HepG2 (cell line): ENCODE measurements around the gene USF1. TPM values are rescaled to one million over a fixed set of nuclear protein-coding genes. Genes with fewer than 3 reads are reported as not detected.
A peak's percentile ranks its signal among the peaks of the same experiment; 100 is the strongest.

Experiments
- BCLAF1 ChIP-seq: fragments of 450-650 bp; IDR thresholded peaks from 2 replicates; pipeline ENCODE4 v1.6.1; 2017; ENCODE audit warnings: mild to moderate bottlenecking
- GPN1 ChIP-seq: sonication (generic); formaldehyde crosslinking; IDR thresholded peaks from 2 replicates; pipeline ENCODE4 v1.5.1; 2020; ENCODE audit warnings: missing genetic modification reagents, borderline replicate concordance
- JUND ChIP-seq: sonication (generic); formaldehyde crosslinking; IDR thresholded peaks from 2 replicates; pipeline ENCODE4 v1.8.0; 2022; ENCODE audit warnings: mild to moderate bottlenecking, missing genetic modification reagents
- KDM2A ChIP-seq: sonication (generic); formaldehyde crosslinking; IDR thresholded peaks from 2 replicates; pipeline ENCODE4 v1.4.0; 2020; ENCODE audit warnings: low read depth, missing genetic modification reagents, borderline replicate concordance
- LCORL ChIP-seq, 2 experiments: fragments of 450-650 bp in 1 of 2; sonication (generic) in 1 of 2; formaldehyde crosslinking in 1 of 2; IDR thresholded peaks; 2 replicates each; pipeline versions ENCODE4 v1.5.0 to v1.6.1; 2017 to 2020; ENCODE audit warnings: antibody characterized with exemption in 1 of 2, missing genetic modification reagents in 1 of 2
- MIER2 ChIP-seq: IDR thresholded peaks from 2 replicates; pipeline ENCODE4 v1.6.1; 2016; ENCODE audit warnings: missing biosample characterization, missing genetic modification reagents
- SMC3 ChIP-seq: IDR thresholded peaks from 2 replicates; pipeline ENCODE4 v1.6.1; 2011; ENCODE audit warnings: low read length, improper control_type of control experiment
- SP1 ChIP-seq, 2 experiments: fragments of 450-650 bp in 1 of 2; sonication (generic) in 1 of 2; formaldehyde crosslinking in 1 of 2; IDR thresholded peaks; 2 replicates each; pipeline versions ENCODE4 v1.4.0 to v1.6.1; 2016 to 2020; ENCODE audit warnings: missing genetic modification reagents in 1 of 2
- TSC22D2 ChIP-seq: sonication (generic); formaldehyde crosslinking; IDR thresholded peaks from 2 replicates; pipeline ENCODE4 v1.5.1; 2020; ENCODE audit warnings: missing genetic modification reagents, mild to moderate bottlenecking, borderline replicate concordance
- ZBTB3 ChIP-seq: sonication (generic); formaldehyde crosslinking; IDR thresholded peaks from 2 replicates; pipeline ENCODE4 v1.4.0; 2020; ENCODE audit warnings: low read depth, mild to moderate bottlenecking, moderate library complexity, missing genetic modification reagents, borderline replicate concordance
- ZC3H13 ChIP-seq: sonication (generic); formaldehyde crosslinking; IDR thresholded peaks from 2 replicates; pipeline ENCODE4 v1.8.1; 2023; ENCODE audit warnings: mild to moderate bottlenecking, missing genetic modification reagents, moderate library complexity
- ZNF574 ChIP-seq: sonication (generic); formaldehyde crosslinking; IDR thresholded peaks from 2 replicates; pipeline ENCODE4 v1.4.0; 2020; ENCODE audit warnings: missing genetic modification reagents
- ZNF746 ChIP-seq: sonication (generic); formaldehyde crosslinking; IDR thresholded peaks from 2 replicates; pipeline ENCODE4 v1.8.0; 2022; ENCODE audit warnings: mild to moderate bottlenecking, missing genetic modification reagents
- ZNF749 ChIP-seq: sonication (generic); formaldehyde crosslinking; IDR thresholded peaks from 2 replicates; pipeline ENCODE4 v1.8.0; 2022; ENCODE audit warnings: mild to moderate bottlenecking, missing genetic modification reagents, moderate library complexity, borderline replicate concordance
- ZNF784 ChIP-seq: sonication (generic); formaldehyde crosslinking; IDR thresholded peaks from 2 replicates; pipeline ENCODE4 v1.5.1; 2020; ENCODE audit warnings: missing genetic modification reagents, mild to moderate bottlenecking, borderline replicate concordance
- ZSCAN29 ChIP-seq: sonication (generic); formaldehyde crosslinking; conservative IDR thresholded peaks from 2 replicates; pipeline ENCODE4 v1.4.0; 2020; ENCODE audit warnings: mild to moderate bottlenecking, missing genetic modification reagents
- polyA plus RNA-seq, 8 experiments: library from polyadenylated mRNA; depleted of rRNA in 3 of 8; stranded (reverse) in 7 of 8; unstranded in 1 of 8; fragments of >200 nt; fragmentation: Illumina TruSeq in 4 of 8; extraction: Trizol in 4 of 8; gene quantifications; 2 replicates each; pipeline versions ENCODE4 v1.2.1 to v1.2.3, GENCODE V29; 2011 to 2016; ENCODE audit warnings: low read depth in 4 of 8, missing spikeins in 1 of 8, mixed read lengths in 1 of 8; ENCODE audit not compliant: insufficient read depth in 1 of 8
- total RNA-seq, 5 experiments: library from RNA; depleted of rRNA; stranded (reverse); fragments of >200 nt; fragmentation: Illumina TruSeq; extraction: Trizol; gene quantifications; 2 replicates each; pipeline ENCODE4 v1.2.3, GENCODE V29; 2016; ENCODE audit warnings: low read depth in 1 of 5
- TF ChIP-seq, protein P1 (sequence below): sonication (generic); formaldehyde crosslinking; IDR thresholded peaks from 2 replicates; pipeline ENCODE4 v1.5.0; 2020; ENCODE audit warnings: mild to moderate bottlenecking, missing genetic modification reagents, borderline replicate concordance
- TF ChIP-seq, protein P2 (sequence below): sonication (generic); formaldehyde crosslinking; IDR thresholded peaks from 2 replicates; pipeline ENCODE4 v1.9.0; 2022; ENCODE audit warnings: missing genetic modification reagents, mild to moderate bottlenecking, borderline replicate concordance

Gene USF1
- total and polyA plus RNA-seq, 2 of the 13 experiments (the other 11 are each of a cell fraction or from before 2014, with no cell fraction given) = 26.9 to 39.4 TPM

DNA sequence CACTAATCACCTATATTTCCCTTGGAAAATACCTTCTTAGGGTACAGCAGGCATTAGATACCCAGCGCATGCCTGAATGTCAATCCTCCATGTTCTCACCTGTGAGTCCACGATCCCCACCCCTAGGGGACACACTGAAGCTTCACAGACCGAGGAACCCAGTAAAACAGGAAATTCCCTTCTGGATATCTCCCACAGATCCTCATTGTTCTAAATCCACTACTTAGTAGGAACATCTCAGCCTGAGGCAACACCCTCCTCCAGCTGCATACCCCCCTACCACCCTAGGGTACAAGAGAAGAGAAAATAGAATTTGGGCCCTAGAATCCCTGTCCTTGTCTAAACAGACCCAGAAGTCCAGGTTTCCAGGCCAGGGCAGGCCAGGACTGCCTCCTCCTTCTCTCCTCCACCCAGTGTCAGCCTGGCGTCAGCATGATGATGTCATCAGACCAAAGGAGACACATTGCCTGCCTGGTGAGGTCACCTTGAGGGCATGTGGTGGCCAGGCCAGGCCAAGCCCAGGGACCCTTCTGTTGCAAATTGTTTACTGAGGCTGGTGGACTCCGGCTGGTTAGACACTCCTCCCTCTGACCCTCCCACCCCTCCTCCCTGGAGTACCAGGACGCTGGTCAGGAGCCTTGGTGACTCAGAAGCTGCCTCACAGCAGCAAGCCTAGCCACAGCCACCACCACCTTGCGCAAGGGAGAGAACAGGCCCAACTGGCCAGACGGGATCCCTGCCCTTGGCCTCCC is 37.4 kb upstream of the USF1 start (continued):
- TF ChIP-seq LCORL (IDR thresholded peaks at IDR 0.05) (no peak), LCORL (CRISPR knock-in tag; IDR thresholded peaks at IDR 0.05) (peak; percentile 34; the same call in 1 of the 2 replicates), ZC3H13 (CRISPR knock-in tag) (no peak), TSC22D2 (CRISPR knock-in tag) (no peak), ZNF574 (CRISPR knock-in tag) (no peak), GPN1 (CRISPR knock-in tag) (no peak), ZBTB3 (CRISPR knock-in tag) (no peak), MIER2 (no peak), ZSCAN29 (no peak), ZNF746 (no peak; the same call in 1 of the 2 replicates), ZNF749 (CRISPR knock-in tag) (no peak), KDM2A (peak; percentile 19; the same call in 1 of the 2 replicates), SMC3 (no peak), JUND (CRISPR knock-in tag) (0 out of 2 replicates have a peak, but pooled peaks have one; percentile 16), SP1 (IDR thresholded peaks at IDR 0.05) (no peak), SP1 (CRISPR knock-in tag; IDR thresholded peaks at IDR 0.05) (no peak), ZNF784 (CRISPR knock-in tag) (no peak), BCLAF1 (no peak)
- TF ChIP-seq, protein P1, sequence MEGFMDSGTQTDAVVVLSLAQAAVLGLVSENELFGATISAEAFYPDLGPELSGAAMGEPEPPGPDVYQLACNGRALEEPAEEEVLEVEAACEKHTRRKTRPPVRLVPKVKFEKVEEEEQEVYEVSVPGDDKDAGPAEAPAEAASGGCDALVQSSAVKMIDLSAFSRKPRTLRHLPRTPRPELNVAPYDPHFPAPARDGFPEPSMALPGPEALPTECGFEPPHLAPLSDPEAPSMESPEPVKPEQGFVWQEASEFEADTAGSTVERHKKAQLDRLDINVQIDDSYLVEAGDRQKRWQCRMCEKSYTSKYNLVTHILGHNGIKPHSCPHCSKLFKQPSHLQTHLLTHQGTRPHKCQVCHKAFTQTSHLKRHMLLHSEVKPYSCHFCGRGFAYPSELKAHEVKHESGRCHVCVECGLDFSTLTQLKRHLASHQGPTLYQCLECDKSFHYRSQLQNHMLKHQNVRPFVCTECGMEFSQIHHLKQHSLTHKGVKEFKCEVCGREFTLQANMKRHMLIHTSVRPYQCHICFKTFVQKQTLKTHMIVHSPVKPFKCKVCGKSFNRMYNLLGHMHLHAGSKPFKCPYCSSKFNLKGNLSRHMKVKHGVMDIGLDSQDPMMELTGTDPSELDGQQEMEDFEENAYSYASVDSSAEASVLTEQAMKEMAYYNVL = no peak
- TF ChIP-seq, protein P2, sequence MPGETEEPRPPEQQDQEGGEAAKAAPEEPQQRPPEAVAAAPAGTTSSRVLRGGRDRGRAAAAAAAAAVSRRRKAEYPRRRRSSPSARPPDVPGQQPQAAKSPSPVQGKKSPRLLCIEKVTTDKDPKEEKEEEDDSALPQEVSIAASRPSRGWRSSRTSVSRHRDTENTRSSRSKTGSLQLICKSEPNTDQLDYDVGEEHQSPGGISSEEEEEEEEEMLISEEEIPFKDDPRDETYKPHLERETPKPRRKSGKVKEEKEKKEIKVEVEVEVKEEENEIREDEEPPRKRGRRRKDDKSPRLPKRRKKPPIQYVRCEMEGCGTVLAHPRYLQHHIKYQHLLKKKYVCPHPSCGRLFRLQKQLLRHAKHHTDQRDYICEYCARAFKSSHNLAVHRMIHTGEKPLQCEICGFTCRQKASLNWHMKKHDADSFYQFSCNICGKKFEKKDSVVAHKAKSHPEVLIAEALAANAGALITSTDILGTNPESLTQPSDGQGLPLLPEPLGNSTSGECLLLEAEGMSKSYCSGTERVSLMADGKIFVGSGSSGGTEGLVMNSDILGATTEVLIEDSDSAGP (CRISPR knock-in tag) = no peak
